HG02610 (cell line): ENCODE measurements around the gene CD8B2.
"Not testable (repeated sequence)": the region's sequence is repeated elsewhere in the genome, so short reads cannot be mapped to it uniquely, and the experiment has no call there.

Experiments
- ATAC-seq: cut with Tn5 transposase; IDR thresholded peaks from one replicate; pipeline ENCODE4 v1.9.1; 2021; ENCODE audit warnings: mild to moderate bottlenecking, moderate library complexity; ENCODE audit not compliant: unreplicated experiment

CD8B2 gene

DNA sequence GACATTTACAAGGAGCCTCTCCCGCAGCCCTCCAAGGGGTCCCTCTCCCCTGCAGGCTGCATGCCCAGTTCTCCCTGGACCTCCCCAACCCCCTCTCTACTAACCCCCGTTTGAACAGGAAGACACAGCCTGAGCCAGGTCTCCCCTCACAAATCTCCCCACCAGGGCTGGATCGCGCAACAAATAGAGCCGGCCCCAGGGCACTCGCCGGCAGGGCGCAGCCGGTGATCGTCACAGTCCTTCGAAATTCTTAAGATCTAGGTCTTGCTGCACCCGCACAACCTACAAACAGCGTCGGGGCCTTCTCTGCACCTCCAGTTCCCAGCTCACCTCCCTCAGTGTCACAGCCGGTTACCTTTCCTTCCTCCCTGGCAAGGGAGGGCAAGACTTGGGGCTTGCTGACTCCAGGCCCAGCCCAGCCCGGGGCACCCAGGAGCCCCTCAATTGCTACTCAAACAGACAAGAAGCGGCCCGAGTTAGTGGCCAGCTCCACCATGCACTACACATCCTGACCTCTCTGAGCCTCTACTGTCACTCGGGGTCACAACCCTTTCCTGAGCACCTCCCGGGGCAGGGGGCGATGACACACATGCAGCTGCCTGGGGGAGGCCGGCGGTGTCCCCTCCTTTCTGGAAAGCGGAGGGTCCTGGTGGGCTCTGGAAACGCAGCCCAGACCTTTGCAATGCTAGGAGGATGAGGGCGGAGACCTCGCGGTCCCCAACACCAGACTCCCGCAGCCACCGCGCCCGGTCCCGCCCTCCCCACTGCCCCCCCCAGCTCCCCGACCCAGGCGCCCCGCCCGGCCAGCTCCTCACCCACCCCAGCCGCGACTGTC, at the start of gene CD8B2:
Gene CD8B2 (plus strand): TSS at position 814 of the 835 bp plus-strand sequence. CDS start 63 bp downstream, outside the sequence.
- not testable (repeated sequence) for ATAC-seq

DNA sequence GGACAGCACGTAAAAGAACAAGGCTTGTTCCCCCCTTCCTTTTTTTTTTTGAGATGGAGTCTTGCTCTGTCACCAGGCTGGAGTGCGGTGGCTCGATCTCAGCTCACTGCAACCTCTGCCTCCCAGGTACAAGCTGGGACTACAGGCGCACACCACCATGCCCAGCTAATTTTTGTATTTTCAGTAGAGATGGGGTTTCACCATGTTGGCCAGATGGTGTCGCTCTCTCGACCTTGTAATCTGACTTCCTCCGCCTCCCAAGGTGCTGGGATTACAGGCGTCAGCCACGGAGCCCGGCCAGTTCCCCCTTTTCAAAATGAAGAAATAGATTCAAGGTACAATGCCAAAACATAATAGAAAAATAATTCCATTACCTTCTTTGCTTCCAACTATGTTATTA, 25.3 kb upstream of the CD8B2 start:
- ATAC-seq = not testable (repeated sequence)

DNA sequence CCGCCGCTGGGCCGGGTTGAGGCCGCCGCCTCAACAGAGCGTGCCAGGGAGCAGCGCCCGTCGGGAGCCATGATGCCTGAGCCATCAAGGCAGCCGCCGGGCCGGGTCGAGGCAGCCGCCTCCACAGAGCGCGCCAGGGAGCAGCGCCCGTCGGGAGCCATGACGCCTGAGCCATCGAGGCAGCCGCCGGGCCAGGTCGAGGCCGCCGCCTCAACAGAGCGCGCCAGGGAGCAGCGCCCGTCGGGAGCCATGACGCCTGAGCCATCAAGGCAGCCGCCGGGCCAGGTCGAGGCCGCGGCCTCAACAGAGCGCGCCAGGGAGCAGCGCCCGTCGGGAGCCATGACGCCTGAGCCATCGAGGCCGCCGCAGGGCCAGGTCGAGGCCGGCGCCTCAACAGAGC, 19.6 kb upstream of the CD8B2 start:
- not testable (repeated sequence) for ATAC-seq

DNA sequence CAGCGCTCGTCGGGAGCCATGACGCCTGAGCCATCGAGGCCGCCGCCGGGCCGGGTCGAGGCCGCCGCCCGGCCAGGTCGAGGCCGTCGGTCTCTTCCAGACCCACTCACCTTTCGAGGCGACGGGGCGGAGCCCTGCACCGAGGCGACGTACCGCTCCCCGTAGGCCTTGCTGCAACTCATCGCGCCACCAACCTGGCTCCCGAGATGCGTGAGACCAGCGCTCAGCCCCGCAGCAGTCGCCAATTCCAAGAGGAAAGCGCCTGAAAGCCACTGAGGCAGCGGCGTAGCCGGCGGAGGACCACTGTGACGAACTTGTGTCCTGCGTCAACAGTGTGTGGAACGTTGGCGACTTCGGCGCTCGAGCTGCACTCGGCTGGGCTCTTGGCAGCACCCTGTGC, 19.1 kb upstream of the CD8B2 start, which contains the start of gene RGPD3:
Gene RGPD3 (minus strand): TSS at position 307 of the 400 bp plus-strand sequence. CDS start 125 bp downstream, at position 182.
- ATAC-seq = not testable (repeated sequence)

DNA sequence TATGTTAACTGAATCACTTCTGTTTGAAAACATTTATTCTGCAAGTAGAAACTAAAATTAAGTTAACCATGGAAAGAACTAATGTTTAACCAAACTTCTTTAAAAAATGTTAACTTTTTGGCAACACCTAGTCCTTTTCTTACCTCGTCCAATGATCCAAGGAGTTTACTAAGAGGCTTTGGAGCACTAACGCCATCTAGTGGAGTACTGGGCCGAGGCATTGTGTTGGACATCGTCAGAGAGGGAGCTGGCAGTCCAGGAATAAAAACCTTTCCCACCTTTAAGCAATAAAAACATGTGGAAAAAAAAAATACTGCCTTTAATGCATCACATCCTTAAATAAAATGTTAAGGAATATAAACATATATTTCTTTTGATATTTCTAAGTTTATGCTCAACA, 16.5 kb upstream of the CD8B2 start:
- not testable (repeated sequence) for ATAC-seq

DNA sequence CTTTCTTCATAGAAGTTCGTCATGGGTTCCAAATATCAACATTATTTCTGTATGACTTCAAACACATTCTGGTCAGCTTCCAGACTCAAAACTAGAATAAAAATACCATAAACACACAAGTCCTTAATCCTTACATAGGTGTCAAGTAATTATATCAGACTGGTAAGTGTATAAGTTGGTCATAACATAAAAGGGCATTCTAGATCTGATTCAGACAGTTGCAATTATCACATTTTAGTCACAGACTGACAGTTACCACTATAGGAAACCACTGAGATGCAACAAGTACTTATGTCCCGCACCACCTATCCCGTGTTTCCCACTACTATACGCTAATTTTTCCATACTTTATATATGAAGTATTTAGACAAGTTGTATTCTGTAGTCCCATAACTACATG, 9.5 kb upstream of the CD8B2 start:
- ATAC-seq = not testable (repeated sequence)

DNA sequence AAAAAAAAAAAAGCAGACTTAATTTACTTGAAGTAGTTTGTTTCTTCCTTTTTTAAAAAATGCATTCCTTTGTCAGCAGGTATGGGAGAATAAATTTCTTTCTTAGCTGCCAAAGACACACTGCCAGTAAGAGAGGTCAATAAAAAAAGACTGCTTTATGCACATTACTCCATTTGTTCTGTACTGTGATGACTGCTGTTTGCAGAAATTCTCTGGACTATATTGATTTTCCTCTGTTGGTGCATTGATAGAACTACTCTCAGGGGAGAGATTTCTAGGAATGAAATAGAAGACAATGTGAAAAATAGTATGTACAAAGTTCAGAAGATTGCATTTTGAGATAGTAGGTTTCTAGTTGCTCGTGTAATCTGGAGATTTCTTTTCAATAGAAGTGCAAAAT, 7.6 kb upstream of the CD8B2 start:
- not testable (repeated sequence) for ATAC-seq

DNA sequence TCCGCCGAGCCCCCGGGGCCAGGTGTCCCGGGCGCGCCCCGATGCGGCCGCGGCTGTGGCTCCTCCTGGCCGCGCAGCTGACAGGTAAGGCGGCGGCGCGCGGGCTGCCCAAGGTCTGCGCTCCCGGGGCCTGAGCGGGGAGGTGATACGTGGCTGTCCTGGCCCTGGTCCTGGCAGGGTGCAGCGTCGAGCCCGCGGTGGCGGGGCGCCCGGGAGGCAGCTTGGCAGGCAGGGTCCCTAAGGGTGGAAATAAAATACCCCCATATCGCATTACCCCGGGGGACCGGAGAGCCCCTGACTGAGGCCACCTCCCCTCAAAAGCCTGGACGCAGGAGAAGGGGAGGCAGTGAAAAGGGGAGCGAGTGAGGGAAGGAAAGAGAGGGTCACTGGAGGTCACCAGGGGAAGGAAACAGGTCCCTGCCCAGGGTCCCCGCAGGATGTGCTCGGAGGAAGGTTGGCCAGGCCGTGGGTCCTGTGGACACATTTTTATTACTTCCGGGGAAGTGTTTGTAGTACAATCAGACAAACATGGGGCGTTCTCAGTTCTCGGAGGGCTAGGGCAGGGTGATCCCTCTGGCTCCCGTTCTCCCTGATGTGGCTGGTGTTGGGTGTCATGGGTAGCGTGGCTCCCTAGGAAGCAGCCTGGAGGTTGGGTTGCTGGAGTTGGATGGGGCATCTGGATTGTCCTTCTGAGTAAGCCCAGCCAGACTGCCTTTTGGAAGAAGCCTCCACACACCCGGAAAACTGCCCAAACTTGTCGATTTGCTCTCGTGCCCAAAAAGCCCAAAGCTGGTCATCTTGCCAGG, 425 bp downstream of the CD8B2 start:
- not testable (repeated sequence) for ATAC-seq

DNA sequence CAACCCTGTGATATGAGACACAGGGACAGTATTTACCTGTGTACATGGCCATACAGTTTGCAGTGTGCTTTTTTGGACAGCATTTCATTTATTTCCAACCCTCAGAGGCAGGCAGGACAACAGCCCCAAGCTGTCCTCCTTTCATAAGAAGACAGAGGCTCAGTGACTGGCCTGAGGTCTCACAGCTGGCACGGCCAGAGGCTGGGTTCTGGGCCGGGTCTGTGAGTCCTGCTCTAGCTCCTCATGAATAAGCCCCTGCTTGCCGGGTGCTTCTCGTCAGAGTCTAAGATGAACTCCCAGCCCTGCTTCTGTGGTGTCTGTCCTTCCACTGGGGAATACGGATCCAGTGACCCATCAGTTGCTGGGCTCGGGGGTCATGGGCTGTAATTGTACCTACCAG, 2.5 kb downstream of the CD8B2 start:
- not testable (repeated sequence) for ATAC-seq

DNA sequence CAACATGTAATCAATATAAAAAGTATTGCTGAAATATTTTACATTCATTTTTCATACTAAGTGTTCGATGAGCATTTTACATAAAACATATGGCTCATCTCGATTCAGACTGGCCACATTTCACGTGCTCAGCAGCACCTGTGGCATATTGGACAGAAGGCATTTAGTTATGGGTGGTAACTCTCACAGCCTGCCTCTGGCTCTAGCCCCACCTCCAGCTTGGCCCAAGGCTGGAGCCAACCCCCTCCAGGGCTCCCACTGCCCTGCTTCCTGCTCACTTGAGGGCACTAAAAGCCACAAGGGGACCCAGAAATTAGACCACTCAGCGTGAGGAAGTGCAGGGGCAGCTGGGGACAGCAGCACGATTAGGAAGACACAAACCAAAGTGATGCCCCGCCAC, 5.2 kb downstream of the CD8B2 start:
- not testable (repeated sequence) for ATAC-seq

DNA sequence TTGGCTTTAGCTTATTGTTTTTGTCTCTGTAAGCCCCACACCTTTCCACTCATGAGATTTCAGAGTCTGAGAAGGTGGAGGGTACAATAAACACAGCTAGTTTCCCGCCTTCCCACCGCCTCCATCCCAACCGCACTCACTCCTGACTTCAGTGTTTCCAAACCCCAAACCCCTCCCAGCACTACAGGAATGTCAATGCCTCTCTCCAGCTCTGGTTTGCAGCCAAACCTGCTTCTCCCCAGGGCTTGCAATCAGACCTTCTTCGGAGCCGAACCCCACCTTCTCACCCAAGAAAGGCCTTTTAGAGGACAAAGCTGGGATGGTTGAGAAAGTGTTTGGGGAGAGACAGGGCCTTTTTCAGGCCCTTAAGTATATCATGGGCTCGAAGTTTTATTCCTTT, 5.7 kb downstream of the CD8B2 start:
- not testable (repeated sequence) for ATAC-seq

DNA sequence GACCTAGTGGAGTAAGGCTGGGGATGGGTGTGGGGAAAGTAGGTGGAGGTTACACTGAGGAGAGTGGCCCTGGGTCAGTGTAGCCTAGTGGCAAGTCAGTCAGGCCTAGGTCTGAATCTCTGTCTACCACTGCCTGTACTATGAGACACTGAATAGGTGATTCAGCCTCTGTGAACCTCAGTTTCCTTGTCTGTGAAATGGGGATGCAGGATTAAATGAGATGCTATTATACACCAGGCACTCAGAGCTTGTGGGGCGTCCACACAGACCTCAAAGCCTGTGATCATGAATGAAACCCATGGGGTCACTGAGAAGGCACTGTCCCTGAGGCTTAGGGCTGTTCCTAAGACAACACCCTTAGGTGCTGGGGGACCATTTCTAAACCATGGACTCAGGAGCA, 11.4 kb downstream of the CD8B2 start:
- not testable (repeated sequence) for ATAC-seq

DNA sequence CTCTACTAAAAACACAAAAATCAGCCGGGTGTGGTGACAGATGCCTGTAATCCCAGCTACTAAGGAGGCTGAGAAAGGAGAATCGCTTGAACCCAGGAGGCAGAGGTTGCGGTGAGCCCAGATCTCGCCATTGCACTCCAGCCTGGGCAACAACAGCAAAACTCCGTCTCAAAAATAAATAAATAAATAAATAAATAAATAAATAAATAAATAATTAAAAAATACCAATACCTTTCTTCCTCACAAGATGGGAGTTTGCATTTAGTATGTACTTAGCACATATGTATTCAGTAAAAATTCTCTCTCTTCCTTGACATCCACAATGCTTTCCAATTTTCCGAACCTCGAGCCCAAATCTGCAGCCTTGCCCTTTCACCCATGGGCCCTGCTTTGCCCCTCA, 13.2 kb downstream of the CD8B2 start:
- ATAC-seq = not testable (repeated sequence)

DNA sequence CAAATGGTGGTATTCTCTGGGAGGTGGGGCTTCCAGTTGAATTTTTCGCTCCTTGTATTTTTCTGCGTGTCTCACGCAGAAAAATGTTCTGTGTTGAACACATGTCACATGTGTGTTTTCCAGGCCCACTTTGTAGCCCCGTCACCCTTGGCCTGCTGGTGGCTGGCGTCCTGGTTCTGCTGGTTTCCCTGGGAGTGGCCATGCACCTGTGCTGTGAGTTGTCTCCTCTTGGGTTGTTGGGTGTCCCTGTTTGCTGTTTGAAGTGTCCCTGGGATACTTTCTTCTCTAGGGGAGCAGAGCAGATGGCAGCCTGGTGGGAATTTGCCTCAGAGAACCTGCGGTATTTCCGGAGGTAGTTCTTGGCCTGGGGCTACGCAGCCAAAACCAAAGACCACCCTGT, 15.2 kb downstream of the CD8B2 start:
- ATAC-seq = not testable (repeated sequence)

DNA sequence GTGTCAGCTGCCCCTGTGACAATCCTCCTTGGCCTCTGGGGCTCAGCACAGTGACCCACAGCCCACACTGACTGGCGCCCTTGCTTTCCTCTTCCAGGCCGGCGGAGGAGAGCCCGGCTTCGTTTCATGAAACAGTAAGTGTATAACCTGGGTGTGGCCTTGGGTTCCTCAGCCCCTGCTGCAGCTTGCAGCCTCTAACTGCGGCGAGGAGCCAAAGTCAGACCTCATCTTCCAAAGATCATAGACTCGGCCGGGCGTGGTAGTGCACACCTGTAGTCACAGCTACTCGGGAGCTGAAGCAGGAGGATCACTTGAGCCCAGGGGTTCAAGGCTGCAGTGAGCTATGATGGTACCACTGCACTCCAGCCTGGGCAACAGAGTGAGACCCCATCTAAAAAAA, 17.0 kb downstream of the CD8B2 start:
- ATAC-seq = not testable (repeated sequence)

DNA sequence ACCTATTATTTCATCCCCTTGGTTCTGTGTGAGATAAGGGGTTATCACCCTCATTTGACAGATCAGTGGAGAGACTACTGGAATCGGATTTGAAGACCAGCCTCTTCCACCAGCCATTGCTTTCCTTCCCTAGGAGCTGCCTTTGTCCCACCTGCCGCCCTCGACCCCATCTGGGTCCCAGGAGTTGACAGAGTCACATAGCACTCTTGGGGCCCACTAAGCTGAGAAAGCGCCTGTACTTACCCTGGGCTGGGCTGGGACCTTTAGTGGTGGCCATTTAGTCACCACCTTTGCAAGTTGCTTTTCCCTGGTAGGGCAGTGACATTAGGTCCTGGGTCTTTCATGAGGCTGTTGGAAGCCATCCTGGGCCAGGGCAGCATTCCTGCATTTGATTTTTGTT, 17.6 kb downstream of the CD8B2 start:
- ATAC-seq = not testable (repeated sequence)

DNA sequence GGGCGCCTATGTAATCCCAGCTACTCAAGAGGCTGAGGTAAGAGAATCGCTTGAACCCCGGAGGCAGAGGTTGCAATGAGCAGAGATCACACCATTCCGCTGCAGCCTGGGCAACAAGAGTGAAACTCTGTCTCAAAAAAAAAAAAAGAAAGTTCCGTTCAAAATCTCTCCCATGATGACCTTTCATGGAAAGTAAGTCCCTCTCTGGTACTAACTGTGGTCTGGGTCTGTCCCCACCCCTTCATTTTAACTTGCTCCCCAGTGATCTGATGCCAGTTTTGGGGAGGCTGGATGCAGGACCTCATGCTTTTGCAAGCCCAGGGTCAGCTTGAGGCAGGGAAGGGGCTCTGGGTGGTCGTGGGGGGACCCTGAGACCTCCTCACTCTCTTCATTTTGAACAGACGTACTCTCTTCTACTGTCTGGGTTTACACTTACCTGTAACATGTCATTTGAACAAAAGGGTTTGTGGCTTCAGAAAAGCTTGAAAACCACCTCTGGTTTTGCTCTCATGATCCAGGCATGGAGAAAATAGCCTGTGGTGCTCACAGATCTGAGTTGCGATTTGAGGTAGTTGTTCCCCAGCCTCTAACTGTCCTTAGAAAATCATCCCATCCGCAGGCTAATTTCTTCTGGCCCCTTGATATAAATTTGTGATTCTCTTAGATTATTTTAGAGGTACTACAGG, 19.0 kb downstream of the CD8B2 start:
- ATAC-seq = not testable (repeated sequence)

DNA sequence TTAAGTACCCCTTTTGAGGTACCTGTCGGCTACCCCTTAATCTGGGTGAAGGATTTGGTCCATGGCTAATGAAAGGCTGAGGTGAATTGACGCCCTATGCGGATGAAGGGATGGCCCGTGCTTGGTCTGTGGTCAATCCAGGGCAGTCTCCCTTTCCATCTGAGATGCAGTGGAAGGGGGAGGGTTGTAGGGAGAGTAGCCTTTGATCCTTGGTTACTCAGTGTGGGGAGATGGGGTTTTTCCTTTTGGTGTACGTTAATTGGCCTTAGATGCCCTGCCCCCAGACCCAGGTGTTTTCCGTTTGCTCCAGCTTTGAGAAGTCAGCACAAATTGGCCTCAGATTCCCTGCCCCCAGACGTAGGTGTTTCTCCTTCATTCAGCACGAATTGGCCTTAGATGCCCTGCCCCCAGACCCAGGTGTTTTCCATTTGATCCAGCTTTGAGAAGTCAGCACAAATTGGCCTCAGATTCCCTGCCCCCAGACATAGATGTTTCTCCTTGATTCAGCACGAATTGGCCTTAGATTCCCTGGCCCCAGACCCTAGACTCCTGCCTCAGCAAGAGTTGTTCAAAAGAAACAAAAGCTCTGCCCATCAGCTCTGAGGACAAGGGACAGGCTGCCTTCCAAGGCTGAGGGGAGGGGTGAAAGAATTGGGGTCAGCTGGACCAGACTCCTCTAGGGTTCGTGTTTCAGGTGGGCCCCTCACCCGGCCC, 21.7 kb downstream of the CD8B2 start:
- ATAC-seq = not testable (repeated sequence)

DNA sequence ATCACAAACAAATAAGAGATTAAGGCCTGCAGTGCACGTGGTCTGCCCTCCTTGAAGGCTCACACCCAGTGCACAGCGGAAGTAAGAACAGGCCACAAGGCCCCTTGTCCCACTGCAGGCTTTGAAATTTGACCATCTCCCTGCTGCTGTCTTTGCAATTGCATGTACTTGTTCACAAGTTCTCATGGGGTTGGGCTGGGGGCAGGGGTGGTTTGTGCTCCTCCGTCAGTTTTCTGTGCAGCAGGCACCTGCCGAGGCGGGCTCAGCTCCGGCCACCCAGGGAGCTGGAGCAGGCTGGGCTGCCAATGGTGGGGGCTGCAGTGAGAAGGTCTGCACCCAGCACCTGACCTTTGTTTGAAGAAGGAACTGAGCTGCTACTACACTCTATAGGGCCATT, 22.2 kb downstream of the CD8B2 start:
- not testable (repeated sequence) for ATAC-seq

DNA sequence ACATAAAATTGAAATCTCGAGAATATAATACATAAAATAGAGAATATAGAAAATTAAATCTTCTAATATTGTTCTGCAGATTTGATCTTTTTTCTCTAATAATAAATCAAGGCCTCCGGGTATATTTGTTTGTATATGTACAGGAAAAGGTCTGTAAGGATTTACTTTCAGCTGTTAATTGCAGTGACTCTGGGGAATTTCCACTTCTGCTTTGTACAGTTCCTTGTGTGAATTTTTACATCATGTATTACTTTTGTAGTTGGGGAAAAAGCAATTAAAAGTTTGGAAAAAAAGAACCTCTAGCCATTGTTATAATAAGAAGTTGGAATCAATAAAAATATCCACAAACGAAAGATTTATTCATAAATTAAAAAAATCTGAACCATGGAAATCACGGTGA, 23.6 kb downstream of the CD8B2 start:
- not testable (repeated sequence) for ATAC-seq
